Glutamatergic neuron (in vitro differentiated cells): ENCODE data around the gene SLC22A13. TPM values are rescaled to one million over a fixed set of nuclear protein-coding genes. Genes with fewer than 3 reads are reported as not detected.

ENCODE experiments used
- DNase-seq: peaks from one replicate; pipeline ENCODE4 v3.0.0; 2022
- H3K27ac Mint-ChIP-seq: one replicate; pipeline ENCODE4 v1.8.0; 2020; ENCODE audit warnings: mild to moderate bottlenecking, mixed read lengths, inconsistent platforms; ENCODE audit not compliant: unreplicated experiment
- H3K27me3 Mint-ChIP-seq: one replicate; pipeline ENCODE4 v1.8.0; 2020; ENCODE audit warnings: mild to moderate bottlenecking, moderate library complexity, mixed read lengths, inconsistent platforms; ENCODE audit not compliant: unreplicated experiment
- H3K36me3 Mint-ChIP-seq: one replicate; pipeline ENCODE4 v1.8.0; 2020; ENCODE audit warnings: mild to moderate bottlenecking, mixed read lengths, inconsistent platforms; ENCODE audit not compliant: unreplicated experiment
- H3K4me1 Mint-ChIP-seq: one replicate; pipeline ENCODE4 v1.8.0; 2020; ENCODE audit warnings: mild to moderate bottlenecking, low read depth, mixed read lengths, inconsistent platforms; ENCODE audit not compliant: unreplicated experiment
- H3K4me3 Mint-ChIP-seq: one replicate; pipeline ENCODE4 v1.8.0; 2020; ENCODE audit warnings: mild to moderate bottlenecking, mixed read lengths, inconsistent platforms; ENCODE audit not compliant: unreplicated experiment
- H3K9me3 Mint-ChIP-seq: one replicate; pipeline ENCODE4 v1.8.0; 2020; ENCODE audit warnings: mild to moderate bottlenecking, moderate library complexity, mixed read lengths, inconsistent platforms; ENCODE audit not compliant: unreplicated experiment
- CTCF ChIP-seq: fragments of 200-600 bp; sonication (generic); IDR thresholded peaks from one replicate; pipeline ENCODE4 v1.5.0; 2021; ENCODE audit not compliant: partially characterized antibody, unreplicated experiment
- total RNA-seq: library from RNA; stranded (reverse); fragmentation: NEBNext Ultra II Directional; extraction: Animal tissue kit (Norgen Biotek cat#: 25700); gene quantifications from one replicate; pipeline ENCODE4 v1.2.1, GENCODE V29; 2021; ENCODE audit not compliant: unreplicated experiment

SLC22A13 gene
- total RNA-seq, 1 donor from 2014 or later, result 1.5 TPM

GRCh38 chr3:38274864-38275649 lies 9.4 kb downstream of the SLC22A13 start:
- H3K9me3 Mint-ChIP-seq, result peaks cover 6% of the 10 kb centered on the region
- DNase-seq, result no peak
- no peak for TF ChIP-seq CTCF
- H3K27ac Mint-ChIP-seq, result no peak overlapping the region
- H3K4me3 Mint-ChIP-seq, result no peak overlapping the region
- H3K4me1 Mint-ChIP-seq, result peaks cover 1% of the 10 kb centered on the region
- H3K27me3 Mint-ChIP-seq, result peaks cover 1% of the 10 kb centered on the region
- H3K36me3 Mint-ChIP-seq, result peaks cover 18% of the 10 kb centered on the region

GRCh38 chr3:38275658-38276057 lies 10.0 kb downstream of the SLC22A13 start:
- Mint-ChIP-seq H3K9me3 (peaks cover 6% of the 10 kb centered on the region), H3K27ac (no peak overlapping the region), H3K4me1 (peaks cover 1% of the 10 kb centered on the region), H3K36me3 (peaks cover 12% of the 10 kb centered on the region), H3K27me3 (peaks cover 1% of the 10 kb centered on the region), H3K4me3 (no peak overlapping the region)
- TF ChIP-seq CTCF, result no peak
- DNase-seq, result no peak

- Mint-ChIP-seq H3K27ac (no peak overlapping the region), H3K4me1 (peaks cover 1% of the 10 kb centered on the region), H3K36me3 (peaks cover 9% of the 10 kb centered on the region), H3K27me3 (peaks cover 1% of the 10 kb centered on the region), H3K9me3 (peaks cover 6% of the 10 kb centered on the region), H3K4me3 (no peak overlapping the region)
- no peak for DNase-seq
- TF ChIP-seq CTCF, result no peak
These were observed 10.7 kb downstream of the SLC22A13 start for GRCh38 chr3:38276081-38276916.

- Mint-ChIP-seq H3K27ac (no peak overlapping the region), H3K27me3 (peaks cover 1% of the 10 kb centered on the region), H3K4me1 (peaks cover 1% of the 10 kb centered on the region), H3K9me3 (peaks cover 8% of the 10 kb centered on the region), H3K36me3 (peaks cover 9% of the 10 kb centered on the region), H3K4me3 (no peak overlapping the region)
- DNase-seq, result no peak
- no peak for TF ChIP-seq CTCF
These were observed 11.5 kb downstream of the SLC22A13 start for GRCh38 chr3:38276917-38277630.
